Activated CD8-positive, alpha-beta memory T cell treated with anti-CD3 and anti-CD28 coated beads, Interleukin-2, amount 50 U/mL, for 24 hours (primary cell): Measurements from ENCODE around the gene DLL3.

Source experiments
- DNase-seq: peaks from one replicate; pipeline ENCODE4 v3.0.0-alpha.2; 2020; ENCODE audit errors: extremely low read depth

Gene DLL3

DNA sequence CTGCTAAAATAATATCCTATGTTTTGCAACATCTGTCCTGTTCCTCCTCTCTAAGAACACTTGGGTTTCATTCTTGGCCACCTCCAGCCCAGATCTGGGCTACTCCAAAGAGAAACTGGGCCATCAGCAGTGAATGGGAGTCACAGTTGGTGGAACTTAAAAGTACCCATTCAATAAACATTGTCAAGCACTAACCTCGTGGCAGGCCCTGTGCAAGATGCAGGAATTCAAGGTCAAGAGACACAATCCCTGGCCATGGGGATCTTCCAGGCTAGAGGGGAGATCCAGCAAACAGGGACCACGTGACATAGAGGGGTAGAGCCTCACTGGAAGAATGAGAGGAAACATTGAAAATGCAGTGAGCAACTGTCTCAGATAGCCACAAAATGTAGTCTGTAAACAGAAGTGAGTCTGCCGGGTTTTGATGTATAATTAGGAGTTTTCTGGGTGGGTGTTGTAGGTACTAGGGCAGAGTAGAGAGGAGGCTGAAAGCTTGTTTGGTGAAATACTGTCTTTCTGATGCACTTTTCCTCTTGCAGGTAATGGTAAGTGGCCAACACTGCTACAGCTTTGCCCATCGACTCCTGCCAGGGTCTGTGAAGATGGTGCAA, 56.1 kb downstream of the DLL3 start:
- no peak for DNase-seq

DNA sequence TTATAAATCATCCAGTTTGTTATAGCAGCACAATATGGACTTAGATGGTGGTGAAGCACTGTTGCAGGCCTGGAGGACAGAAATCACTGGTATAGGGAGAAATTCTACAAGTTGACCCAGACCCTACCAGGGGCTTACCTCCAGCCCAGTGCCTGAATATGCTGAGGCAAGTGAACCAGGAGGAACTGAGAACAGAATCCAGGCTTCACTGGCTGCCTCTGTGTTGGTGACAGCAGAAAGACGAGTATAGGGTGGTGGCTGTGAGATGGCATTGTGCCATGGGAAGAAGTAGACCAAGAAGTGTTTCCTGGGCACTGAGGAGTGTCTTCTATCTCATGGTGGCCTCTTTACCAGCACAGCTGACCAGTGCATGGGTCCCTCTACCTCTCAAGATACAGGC, 57.1 kb downstream of the DLL3 start:
- no peak for DNase-seq
